Cardiac fibroblast (primary cell): ENCODE data around the gene LRRC70.

ENCODE experiments used
- DNase-seq, 2 donors: peaks; one replicate each; pipeline versions ENCODE4 v3.0.0 to v3.0.0-alpha.2; 2010; ENCODE audit warnings: low read depth in 2 of 2
- H3K4me3 ChIP-seq, 2 donors: replicated peaks in 1 of 2; 1 replicate in 1 of 2; 2 replicates in 1 of 2; pipeline ENCODE4 v1.5.1; 2011; ENCODE audit warnings: low read depth in 2 of 2, low read length in 2 of 2, mild to moderate bottlenecking in 2 of 2, moderate library complexity in 1 of 2
- CTCF ChIP-seq: IDR thresholded peaks from one replicate; pipeline ENCODE4 v1.5.1; 2011; ENCODE audit warnings: low read depth, mild to moderate bottlenecking, low read length, inconsistent platforms

Gene LRRC70

GRCh38 chr5:62578540-62578939 lies at the start of gene LRRC70:
LRRC70 (plus strand) TSS chr5:62578819; CDS start chr5:62579439, 620 bp downstream.
- no peak within 1 kb of the TSS for H3K4me3 ChIP-seq
- no peak for TF ChIP-seq CTCF
- DNase-seq, result peak; percentile 92 to 96

GRCh38 chr5:62533597-62533996 lies 45.0 kb upstream of the LRRC70 start:
- no peak for DNase-seq
- TF ChIP-seq CTCF, result no peak
- no peak overlapping the region for H3K4me3 ChIP-seq

GRCh38 chr5:62534461-62535236 lies 44.0 kb upstream of the LRRC70 start:
- no peak for TF ChIP-seq CTCF
- DNase-seq, result no peak
- H3K4me3 ChIP-seq, result no peak overlapping the region

GRCh38 chr5:62536232-62536631 lies 42.4 kb upstream of the LRRC70 start:
- no peak for DNase-seq
- no peak overlapping the region for H3K4me3 ChIP-seq
- no peak for TF ChIP-seq CTCF

GRCh38 chr5:62536783-62537182 lies 41.8 kb upstream of the LRRC70 start:
- no peak for TF ChIP-seq CTCF
- DNase-seq, result no peak
- H3K4me3 ChIP-seq, result no peak overlapping the region

GRCh38 chr5:62538017-62538942 lies 40.3 kb upstream of the LRRC70 start:
- H3K4me3 ChIP-seq, result no peak overlapping the region
- DNase-seq, result peak; percentile 91 to 98
- no peak for TF ChIP-seq CTCF
